A549 (cell line): ENCODE results near the gene ROBO1. TPM values are rescaled to one million over a fixed set of nuclear protein-coding genes. Genes with fewer than 3 reads are reported as not detected.

ENCODE experiments used
- ATAC-seq, 2 experiments: fragments of 200-7000 bp in 1 of 2; fragments of >200 bp in 1 of 2; cut with Nextera tagmentation in 1 of 2; cut with Tn5 transposase in 1 of 2; 3 replicates each; pipeline versions ENCODE4 v1.8.0 to v1.9.1; 2018 to 2020; ENCODE audit warnings: mild to moderate bottlenecking in 1 of 2, moderate library complexity in 1 of 2
- CTCF ChIA-PET: fragments of 300-600 bp; sonication (Branson Sonifier 250); formaldehyde crosslinking; extraction: SDS; loops from one replicate; lab custom pipeline; 2021; ENCODE audit warnings: antibody characterized with exemption, inconsistent platforms; lab: Yijun Ruan, JAX
- POLR2A ChIA-PET: fragments of 350-600 bp; formaldehyde crosslinking; extraction: SDS; loops from one replicate; lab custom pipeline; 2021; ENCODE audit warnings: antibody characterized with exemption, inconsistent platforms; lab: Yijun Ruan, JAX
- DNase-seq, 2 experiments: peaks; one replicate each; pipeline versions ENCODE4 v3.0.0 to v3.0.0-alpha.2; 2011 to 2016; ENCODE audit warnings: low read depth in 1 of 2, low spot score in 1 of 2
- FAIRE-seq: peaks from 2 replicates; lab custom pipeline; 2011; peaks lifted over from hg19 to GRCh38; lab: Jason Lieb, UNC
- H3K27ac ChIP-seq, 2 experiments: fragments of >200 bp; sonication (Bioruptor Twin); formaldehyde crosslinking; 3 replicates each; pipeline ENCODE4 v1.5.1; 2016 to 2017
- H3K4me1 ChIP-seq: fragments of >200 bp; sonication (Bioruptor Twin); formaldehyde crosslinking; 3 replicates; pipeline ENCODE4 v1.6.1; 2016
- H3K4me2 ChIP-seq: fragments of >200 bp; sonication (Bioruptor Twin); formaldehyde crosslinking; 3 replicates; pipeline ENCODE4 v1.6.1; 2016
- H3K4me3 ChIP-seq: fragments of >200 bp; sonication (Bioruptor Twin); formaldehyde crosslinking; 3 replicates; pipeline ENCODE4 v1.5.1; 2016
- H3K9me3 ChIP-seq: fragments of >200 bp; sonication (Bioruptor Twin); formaldehyde crosslinking; 3 replicates; pipeline ENCODE4 v1.6.1; 2016
- BHLHE40 ChIP-seq: IDR thresholded peaks from 2 replicates; pipeline ENCODE4 v1.6.1; 2012; ENCODE audit warnings: low read depth, low read length, inconsistent platforms
- CBX8 ChIP-seq: fragments of 200-600 bp; sonication (generic); IDR thresholded peaks from 2 replicates; pipeline ENCODE4 v1.6.1; 2016
- CTCF ChIP-seq: fragments of >200 bp; sonication (Bioruptor Twin); formaldehyde crosslinking; IDR thresholded peaks from 3 replicates; pipeline ENCODE4 v1.5.1; 2016
- E2F6 ChIP-seq: IDR thresholded peaks from 2 replicates; pipeline ENCODE4 v1.6.1; 2012; ENCODE audit warnings: low read depth, borderline replicate concordance
- EHF ChIP-seq: fragments of 250-450 bp; sonication (Bioruptor Pico); IDR thresholded peaks from 2 replicates; pipeline ENCODE4 v1.5.0; 2020; ENCODE audit warnings: mild to moderate bottlenecking
- FOSB ChIP-seq: fragments of 250-450 bp; sonication (Bioruptor Pico); IDR thresholded peaks from 2 replicates; pipeline ENCODE4 v1.5.0; 2020; ENCODE audit warnings: mild to moderate bottlenecking, moderate library complexity
- HMGXB4 ChIP-seq: fragments of 250-450 bp; sonication (Bioruptor Pico); IDR thresholded peaks from 2 replicates; pipeline ENCODE4 v1.5.0; 2021; ENCODE audit warnings: mild to moderate bottlenecking, moderate library complexity, borderline replicate concordance
- HOXB5 ChIP-seq: fragments of 250-450 bp; sonication (Bioruptor Pico); IDR thresholded peaks from 2 replicates; pipeline ENCODE4 v1.5.0; 2020; ENCODE audit warnings: mild to moderate bottlenecking, moderate library complexity
- JUN ChIP-seq, 2 experiments: fragments of >200 bp; sonication (Bioruptor Twin); formaldehyde crosslinking; IDR thresholded peaks; 2 replicates in 1 of 2; 3 replicates in 1 of 2; pipeline ENCODE4 v1.6.1; 2016 to 2017
- JUNB ChIP-seq: fragments of >200 bp; sonication (Bioruptor Twin); formaldehyde crosslinking; IDR thresholded peaks from 2 replicates; pipeline ENCODE4 v1.6.1; 2016
- KDM1A ChIP-seq: fragments of 200-600 bp; sonication (generic); IDR thresholded peaks from 2 replicates; pipeline ENCODE4 v1.6.1; 2016; ENCODE audit warnings: low read depth, mild to moderate bottlenecking
- PBX3 ChIP-seq: IDR thresholded peaks from 2 replicates; pipeline ENCODE4 v1.6.1; 2012
- POLR2A ChIP-seq: IDR thresholded peaks from 2 replicates; pipeline ENCODE4 v1.6.1; 2012; ENCODE audit warnings: mild to moderate bottlenecking, low read length
- RAD21 ChIP-seq, 2 experiments: fragments of >200 bp in 1 of 2; sonication (Bioruptor Twin) in 1 of 2; formaldehyde crosslinking in 1 of 2; IDR thresholded peaks in 1 of 2; conservative IDR thresholded peaks in 1 of 2; 2 replicates in 1 of 2; 3 replicates in 1 of 2; pipeline ENCODE4 v1.6.1; 2012 to 2018; ENCODE audit warnings: inconsistent platforms in 1 of 2
- REST ChIP-seq: fragments of 200-600 bp; sonication (generic); IDR thresholded peaks from 2 replicates; pipeline ENCODE4 v1.6.1; 2016; ENCODE audit warnings: antibody characterized with exemption, mild to moderate bottlenecking, moderate library complexity
- RNF2 ChIP-seq: fragments of 200-600 bp; sonication (generic); IDR thresholded peaks from 2 replicates; pipeline ENCODE4 v1.6.1; 2016; ENCODE audit warnings: low read depth, mild to moderate bottlenecking, antibody characterized with exemption, moderate library complexity, borderline replicate concordance
- SMC3 ChIP-seq: fragments of >200 bp; sonication (Bioruptor Twin); formaldehyde crosslinking; IDR thresholded peaks from 3 replicates; pipeline ENCODE4 v1.6.1; 2018; ENCODE audit warnings: inconsistent platforms
- SREBF2 ChIP-seq: fragments of 450-650 bp; IDR thresholded peaks from 2 replicates; pipeline ENCODE4 v1.6.1; 2014; ENCODE audit warnings: mild to moderate bottlenecking, moderate library complexity
- TFCP2L1 ChIP-seq: fragments of 250-450 bp; sonication (Bioruptor Pico); IDR thresholded peaks from 2 replicates; pipeline ENCODE4 v1.5.0; 2021; ENCODE audit warnings: mild to moderate bottlenecking
- TP53 ChIP-seq: fragments of 250-450 bp; sonication (Bioruptor Pico); IDR thresholded peaks from 2 replicates; pipeline ENCODE4 v1.5.0; 2021; ENCODE audit warnings: mild to moderate bottlenecking, moderate library complexity
- USF2 ChIP-seq: fragments of 450-650 bp; IDR thresholded peaks from 2 replicates; pipeline ENCODE4 v1.6.1; 2014; ENCODE audit warnings: antibody characterized with exemption
- ZNF302 ChIP-seq: fragments of 250-450 bp; sonication (Bioruptor Pico); IDR thresholded peaks from 2 replicates; pipeline ENCODE4 v1.9.0; 2021; ENCODE audit warnings: inconsistent platforms, mild to moderate bottlenecking, moderate library complexity
- WGBS: methylation state at CpG from one replicate; pipeline ENCODE4 v1.1.6; 2017; ENCODE audit errors: missing lambda C conversion rate; 5-methylcytosine and 5-hydroxymethylcytosine counted together
- polyA plus RNA-seq, 4 experiments: library from polyadenylated mRNA; depleted of rRNA in 3 of 4; stranded (reverse); fragments of >200 nt; fragmentation: RNase III in 1 of 4; extraction: RNeasy Plus Mini Kit Qiagen cat#74134 plus additional on column Dnase treatment in 1 of 4; gene quantifications; 2 replicates in 3 of 4; 3 replicates in 1 of 4; pipeline ENCODE4 v1.2.3, GENCODE V29; 2011 to 2017

The ROBO1 gene
- polyA plus RNA-seq, 2 of the 4 experiments (the other 2 are of a cell fraction) = 25.3 to 35.6 TPM

GRCh38 chr3:78831446-78831972 lies 936.3 kb downstream of the ROBO1 start:
- H3K4me2 ChIP-seq = no peak overlapping the region
- H3K4me3 ChIP-seq = no peak overlapping the region
- POLR2A ChIA-PET = no interaction called here
- WGBS = 63% methylated on average over 1 of the region's 1 CpG
- CTCF ChIA-PET = no interaction called here
- FAIRE-seq (no peak), ATAC-seq (no peak), DNase-seq (no peak)
- H3K27ac ChIP-seq = no peak overlapping the region
- no peaks in the 10 kb centered on the region for H3K4me1 ChIP-seq
- TF ChIP-seq KDM1A (no peak), E2F6 (no peak), POLR2A (no peak), FOSB (CRISPR knock-in tag) (no peak)
- H3K9me3 ChIP-seq = no peaks in the 10 kb centered on the region

- CTCF ChIA-PET = no interaction called here
- FAIRE-seq = no peak
- no peak overlapping the region for H3K27ac ChIP-seq
- 46% methylated on average over 5 of the region's 5 CpGs for WGBS
- no peaks in the 10 kb centered on the region for H3K9me3 ChIP-seq
- H3K4me2 ChIP-seq = no peak overlapping the region
- ATAC-seq = no peak
- POLR2A ChIA-PET = no interaction called here
- H3K4me1 ChIP-seq = no peaks in the 10 kb centered on the region
- DNase-seq = no peak
- TF ChIP-seq RNF2 = no peak
- no peak for TF ChIP-seq REST
- TF ChIP-seq RAD21 (conservative IDR thresholded peaks at IDR 0.05 in 1 of 2, IDR thresholded peaks at IDR 0.05 in 1 of 2) = no peak
- no peak for TF ChIP-seq TFCP2L1 (CRISPR knock-in tag)
- TF ChIP-seq SMC3 = no peak
- no peak for TF ChIP-seq BHLHE40
- TF ChIP-seq PBX3 = no peak
- no peak for TF ChIP-seq FOSB (CRISPR knock-in tag)
- TF ChIP-seq HMGXB4 (CRISPR knock-in tag) = no peak
- no peak for TF ChIP-seq JUNB
- TF ChIP-seq TP53 (CRISPR knock-in tag) = no peak
- no peak for TF ChIP-seq SREBF2
- no peak for TF ChIP-seq JUN (IDR thresholded peaks at IDR 0.05)
- no peak for TF ChIP-seq CTCF
- no peak for TF ChIP-seq USF2
- no peak for TF ChIP-seq HOXB5
- TF ChIP-seq EHF = no peak
- no peak for TF ChIP-seq CBX8
- TF ChIP-seq E2F6 = no peak
- TF ChIP-seq ZNF302 = no peak
- no peak overlapping the region for H3K4me3 ChIP-seq
Observed at GRCh38 chr3:78830470-78830869, 937.3 kb downstream of the ROBO1 start.
